Kidney (tissue), 14 donors: ENCODE data around the gene OLA1. TPM values are rescaled to one million over a fixed set of nuclear protein-coding genes. Genes with fewer than 3 reads are reported as not detected.

Experiments used
- DNase-seq, 5 donors: peaks; one replicate each; pipeline ENCODE4 v3.0.0-alpha.2; 2013 to 2020
- FAIRE-seq: peaks from 2 replicates; lab custom pipeline; 2012; peaks lifted over from hg19 to GRCh38; lab: Jason Lieb, UNC
- H3K27ac ChIP-seq, 2 donors: one replicate each; pipeline ENCODE4 v1.7.0; 2013; ENCODE audit warnings: low read depth in 2 of 2, low read length in 2 of 2, inconsistent platforms in 1 of 2
- H3K27me3 ChIP-seq: one replicate; pipeline ENCODE4 v1.7.1; 2013; ENCODE audit warnings: low read length, inconsistent platforms; ENCODE audit not compliant: control insufficient read depth, insufficient read depth
- H3K36me3 ChIP-seq, 3 donors: one replicate each; pipeline versions ENCODE4 v1.7.0 to v1.7.1; 2013; ENCODE audit warnings: low read length in 3 of 3, control low read depth in 1 of 3, inconsistent platforms in 1 of 3; ENCODE audit not compliant: insufficient read depth in 3 of 3, control insufficient read depth in 2 of 3
- H3K4me1 ChIP-seq, 3 donors: one replicate each; pipeline versions ENCODE4 v1.7.0 to v1.7.1; 2013; ENCODE audit warnings: low read length in 3 of 3, inconsistent platforms in 1 of 3, low read depth in 1 of 3; ENCODE audit not compliant: control insufficient read depth in 2 of 3, insufficient read depth in 2 of 3
- H3K4me3 ChIP-seq, 3 donors: one replicate each; pipeline versions ENCODE4 v1.7.0 to v1.8.1; 2013; ENCODE audit warnings: low read length in 3 of 3, control low read depth in 1 of 3, inconsistent platforms in 1 of 3
- H3K9ac ChIP-seq, 3 donors: one replicate each; pipeline versions ENCODE4 v1.7.0 to v1.7.1; 2013; ENCODE audit warnings: low read length in 3 of 3, control low read depth in 1 of 3, inconsistent platforms in 1 of 3
- H3K9me3 ChIP-seq, 3 donors: one replicate each; pipeline versions ENCODE4 v1.7.0 to v1.7.1; 2013; ENCODE audit warnings: low read length in 3 of 3, control low read depth in 1 of 3, inconsistent platforms in 1 of 3; ENCODE audit not compliant: control insufficient read depth in 2 of 3, insufficient read depth in 1 of 3
- intact Hi-C: fragments of 100-400 bp; cut with DNase I; formaldehyde crosslinking; loops from one replicate; pipeline ENCODE4 v1.11.1; 2022
- polyA plus RNA-seq: library from polyadenylated mRNA; stranded (reverse); fragments of 350-450 nt; fragmentation: Illumina TruSeq; extraction: RNeasy Lipid Tissue Mini Kit (QIAGEN cat#74804); gene quantifications from one replicate; pipeline ENCODE4 v1.2.3, GENCODE V29; 2014; ENCODE audit warnings: low read depth, low replicate concordance; ENCODE audit not compliant: insufficient read depth
- total RNA-seq: library from RNA; stranded (reverse); fragmentation: NEBNext Ultra II Directional; extraction: Animal tissue kit (Norgen Biotek cat#: 25700); gene quantifications from one replicate; pipeline ENCODE4 v1.2.1, GENCODE V29; 2021
- TF ChIP-seq, protein P1 (sequence below): IDR thresholded peaks from 3 replicates; pipeline ENCODE4 v1.5.1; 2012; ENCODE audit warnings: mild to moderate bottlenecking, moderate library complexity, borderline replicate concordance; ENCODE audit not compliant: insufficient read depth; ENCODE audit errors: extremely low read depth
- donor health status: control.
- donor health status: control.
- donor health status: control.
- donor health status: control.
- donor health status: control.
- donor health status: DM: yes; HTN: yes; CAD: no.
- donor health status: Normal renal cell carcinoma (clear cell type).

OLA1 gene
- total and polyA plus RNA-seq, 2 donors from 2014 or later, result 64.2 to 90.0 TPM

- Histone ChIP-seq H3K4me3 (no peak overlapping the region), H3K9ac (no peak overlapping the region), H3K9me3 (no peaks in the 10 kb centered on the region), H3K27ac (no peak overlapping the region), H3K27me3 (no peaks in the 10 kb centered on the region), H3K36me3 (no peaks in the 10 kb centered on the region), H3K4me1 (peaks cover 0 to 10% (median 8%) of the 10 kb centered on the region in 3 donors)
- TF ChIP-seq, protein P1, sequence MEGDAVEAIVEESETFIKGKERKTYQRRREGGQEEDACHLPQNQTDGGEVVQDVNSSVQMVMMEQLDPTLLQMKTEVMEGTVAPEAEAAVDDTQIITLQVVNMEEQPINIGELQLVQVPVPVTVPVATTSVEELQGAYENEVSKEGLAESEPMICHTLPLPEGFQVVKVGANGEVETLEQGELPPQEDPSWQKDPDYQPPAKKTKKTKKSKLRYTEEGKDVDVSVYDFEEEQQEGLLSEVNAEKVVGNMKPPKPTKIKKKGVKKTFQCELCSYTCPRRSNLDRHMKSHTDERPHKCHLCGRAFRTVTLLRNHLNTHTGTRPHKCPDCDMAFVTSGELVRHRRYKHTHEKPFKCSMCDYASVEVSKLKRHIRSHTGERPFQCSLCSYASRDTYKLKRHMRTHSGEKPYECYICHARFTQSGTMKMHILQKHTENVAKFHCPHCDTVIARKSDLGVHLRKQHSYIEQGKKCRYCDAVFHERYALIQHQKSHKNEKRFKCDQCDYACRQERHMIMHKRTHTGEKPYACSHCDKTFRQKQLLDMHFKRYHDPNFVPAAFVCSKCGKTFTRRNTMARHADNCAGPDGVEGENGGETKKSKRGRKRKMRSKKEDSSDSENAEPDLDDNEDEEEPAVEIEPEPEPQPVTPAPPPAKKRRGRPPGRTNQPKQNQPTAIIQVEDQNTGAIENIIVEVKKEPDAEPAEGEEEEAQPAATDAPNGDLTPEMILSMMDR, result peak; percentile 18
- intact Hi-C loops, result no loop called here
- DNase-seq (no peak), FAIRE-seq (no peak)
Measured at GRCh38 chr2:174035981-174036742, 212.2 kb downstream of the OLA1 start.

- peaks cover 0 to 9% (median 8%) of the 10 kb centered on the region in 3 donors for H3K4me1 ChIP-seq
- no peaks in the 10 kb centered on the region for H3K27me3 ChIP-seq
- FAIRE-seq, result no peak
- no peaks in the 10 kb centered on the region for H3K36me3 ChIP-seq
- no peak for DNase-seq
- no peak overlapping the region for H3K4me3 ChIP-seq
- no peak overlapping the region for H3K27ac ChIP-seq
- no peaks in the 10 kb centered on the region for H3K9me3 ChIP-seq
- no peak overlapping the region for H3K9ac ChIP-seq
- intact Hi-C loops, result no loop called here
- TF ChIP-seq, protein P1, result no peak
Measured at GRCh38 chr2:174035117-174035635, 213.2 kb downstream of the OLA1 start.

GRCh38 chr2:174033163-174033550 lies 215.2 kb downstream of the OLA1 start:
- intact Hi-C loops, result no loop called here
- no peak overlapping the region for H3K9ac ChIP-seq
- FAIRE-seq, result no peak
- TF ChIP-seq, protein P1, result no peak
- no peaks in the 10 kb centered on the region for H3K36me3 ChIP-seq
- no peak for DNase-seq
- H3K27me3 ChIP-seq, result no peaks in the 10 kb centered on the region
- peaks cover 0 to 4% (median 3%) of the 10 kb centered on the region in 3 donors for H3K4me1 ChIP-seq
- no peak overlapping the region for H3K4me3 ChIP-seq
- no peaks in the 10 kb centered on the region for H3K9me3 ChIP-seq
- H3K27ac ChIP-seq, result peak overlapping the region in 1 of 2 donors; percentile 59
